ENCODE results near the gene C2CD4D. TPM values are rescaled to one million over a fixed set of nuclear protein-coding genes. Genes with fewer than 3 reads are reported as not detected.

Gene C2CD4D
- polyA plus RNA-seq, 1 experiment = not detected

GRCh38 chr1:151837884-151838221, 1.8 kb downstream of the C2CD4D start:
- Histone ChIP-seq H3K27me3 (ENCODE audit: control insufficient read depth, insufficient read depth, low read length) (peaks cover 25% of the 10 kb centered on the region), H3K4me3 (ENCODE audit: low read depth, low read length) (no peak overlapping the region), H3K36me3 (ENCODE audit: control insufficient read depth, insufficient read depth, low read length) (no peaks in the 10 kb centered on the region)
- no peak for DNase-seq (ENCODE audit: low read depth)
- ChIA-PET CTCF (no interaction called here), POLR2A (no interaction called here)
- no peak for TF ChIP-seq CTCF (IDR thresholded peaks at IDR 0.05; ENCODE audit: insufficient read depth, low read depth, low read length)

DNA sequence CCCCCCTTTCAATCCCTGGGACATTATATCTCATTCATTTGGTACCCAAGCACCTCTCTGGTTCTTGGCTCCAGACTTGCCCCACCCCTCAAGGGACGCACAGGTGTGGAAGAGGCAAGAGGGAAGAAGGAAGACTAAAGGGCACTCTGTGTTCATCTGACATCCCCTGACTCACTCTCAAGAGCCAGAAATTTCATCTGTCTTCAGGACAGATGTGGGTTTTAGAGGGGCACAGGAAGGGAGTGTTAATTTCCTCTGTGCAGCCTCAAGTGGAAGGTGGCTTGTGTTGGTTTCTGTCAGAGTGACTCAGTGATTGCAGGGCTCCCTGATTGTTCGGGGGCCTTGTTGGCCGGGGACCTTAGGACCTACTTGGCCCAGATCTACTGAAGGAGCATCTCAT, 2.4 kb downstream of the C2CD4D start:
- CTCF ChIA-PET = interaction anchor here (0.5 to 1.4 kb wide), 4 partner anchors 17 to 422 kb away, joined by 3 to 5 read pairs (median 3); no protein-coding TSS in a partner anchor
- H3K36me3 ChIP-seq (ENCODE audit: control insufficient read depth, insufficient read depth, low read length) = no peaks in the 10 kb centered on the region
- no peak for DNase-seq (ENCODE audit: low read depth)
- H3K27me3 ChIP-seq (ENCODE audit: control insufficient read depth, insufficient read depth, low read length) = peaks cover 25% of the 10 kb centered on the region
- H3K4me3 ChIP-seq (ENCODE audit: low read depth, low read length) = no peak overlapping the region
- no peak for TF ChIP-seq CTCF (IDR thresholded peaks at IDR 0.05; ENCODE audit: insufficient read depth, low read depth, low read length)
- POLR2A ChIA-PET = interaction anchor here (0.5 kb wide), 1 partner anchor 200 kb away, joined by 3 read pairs; the partner anchor contains the start of gene S100A11

DNA sequence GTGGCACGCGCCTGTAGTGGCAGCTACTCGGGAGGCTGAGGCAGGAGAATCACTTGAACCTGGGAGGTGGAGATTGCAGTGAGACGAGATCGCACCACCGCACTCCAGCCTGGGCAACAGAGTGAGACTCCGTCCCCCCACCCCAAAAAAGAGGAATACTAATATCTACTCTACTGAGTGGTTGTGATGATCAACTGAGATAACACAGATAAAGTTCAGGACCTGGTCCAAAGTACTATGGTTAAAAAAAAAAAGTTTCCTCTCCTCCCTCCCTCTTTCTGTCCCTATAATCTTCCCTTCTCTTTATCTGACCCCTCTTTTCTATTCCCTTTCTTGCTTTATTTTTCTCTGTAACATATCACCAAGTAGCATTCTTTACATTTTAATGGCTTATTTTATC, 4.0 kb downstream of the C2CD4D start:
- no peak for DNase-seq (ENCODE audit: low read depth)
- TF ChIP-seq CTCF (IDR thresholded peaks at IDR 0.05; ENCODE audit: insufficient read depth, low read depth, low read length) = no peak
- POLR2A ChIA-PET = no interaction called here
- CTCF ChIA-PET = interaction anchor here (0.8 to 1.4 kb wide), 3 partner anchors 11 to 25 kb away, joined by 3 to 5 read pairs (median 3); no protein-coding TSS in a partner anchor
- no peak overlapping the region for H3K4me3 ChIP-seq (ENCODE audit: low read depth, low read length)
- no peaks in the 10 kb centered on the region for H3K36me3 ChIP-seq (ENCODE audit: control insufficient read depth, insufficient read depth, low read length)
- H3K27me3 ChIP-seq (ENCODE audit: control insufficient read depth, insufficient read depth, low read length) = peaks cover 24% of the 10 kb centered on the region

- Histone ChIP-seq H3K36me3 (ENCODE audit: control insufficient read depth, insufficient read depth, low read length) (no peaks in the 10 kb centered on the region), H3K4me3 (ENCODE audit: low read depth, low read length) (no peak overlapping the region), H3K27me3 (ENCODE audit: control insufficient read depth, insufficient read depth, low read length) (peaks cover 16% of the 10 kb centered on the region)
- no peak for DNase-seq (ENCODE audit: low read depth)
- POLR2A ChIA-PET = no interaction called here
- CTCF ChIA-PET = no interaction called here
- no peak for TF ChIP-seq CTCF (IDR thresholded peaks at IDR 0.05; ENCODE audit: insufficient read depth, low read depth, low read length)
Measured at GRCh38 chr1:151834239-151834638, 5.4 kb downstream of the C2CD4D start.

GRCh38 chr1:151833172-151833900, 6.3 kb downstream of the C2CD4D start:
- Histone ChIP-seq H3K4me3 (ENCODE audit: low read depth, low read length) (no peak overlapping the region), H3K27me3 (ENCODE audit: control insufficient read depth, insufficient read depth, low read length) (peaks cover 13% of the 10 kb centered on the region), H3K36me3 (ENCODE audit: control insufficient read depth, insufficient read depth, low read length) (no peaks in the 10 kb centered on the region)
- ChIA-PET CTCF (no interaction called here), POLR2A (no interaction called here)
- no peak for DNase-seq (ENCODE audit: low read depth)
- TF ChIP-seq CTCF (IDR thresholded peaks at IDR 0.05; ENCODE audit: insufficient read depth, low read depth, low read length) = no peak
